HCT116 (cell line): Measurements from ENCODE around the gene P4HTM. TPM values are rescaled to one million over a fixed set of nuclear protein-coding genes. Genes with fewer than 3 reads are reported as not detected.
A peak's percentile ranks its signal among the peaks of the same experiment; 100 is the strongest.

Source experiments
- ATAC-seq: fragments of 200-7000 bp; cut with Tn5 transposase; 2 replicates; pipeline ENCODE4 v1.9.1; 2020; ENCODE audit warnings: mild to moderate bottlenecking, moderate library complexity
- BruUV-seq: library from RNA; stranded (reverse); fragments of 400-500 nt; replicated peaks from 2 replicates; lab custom pipeline; 2021; lab: Mats Ljungman, UMichigan
- CTCF ChIA-PET: fragments of 300-600 bp; sonication (Branson Sonifier 250); formaldehyde crosslinking; loops from one replicate; lab custom pipeline; 2021; ENCODE audit warnings: antibody characterized with exemption; lab: Charles Lee
- POLR2A ChIA-PET: fragments of 300-600, 350-600 bp; sonication (Branson Sonifier 250); formaldehyde crosslinking; loops from one replicate; lab custom pipeline; 2021; ENCODE audit warnings: antibody characterized with exemption; lab: Charles Lee
- RAD21 ChIA-PET, 2 experiments: fragments of 300-600 bp; sonication (Branson Sonifier 250); formaldehyde crosslinking; loops; one replicate each; lab custom pipeline; 2023; ENCODE audit warnings: low total read pairs in 2 of 2; ENCODE audit not compliant: uncharacterized antibody in 2 of 2, unreplicated experiment in 2 of 2, low non-redundant PET in 1 of 2; lab: Charles Lee
- DNase-seq: peaks from one replicate; pipeline ENCODE4 v3.0.0-alpha.2; 2010; ENCODE audit warnings: low read depth, low spot score
- H2AFZ ChIP-seq: fragments of 200-600 bp; shearing (Covaris generic), sonication (generic); 2 replicates; pipeline ENCODE4 v1.6.1; 2017; ENCODE audit warnings: low read depth, mixed run types, mixed read lengths, antibody characterized with exemption, low read length; ENCODE audit not compliant: poor library complexity, severe bottlenecking
- H3K27ac ChIP-seq: 2 replicates; pipeline ENCODE4 v1.5.1; 2012; ENCODE audit warnings: low read depth, low read length
- H3K27me3 ChIP-seq: fragments of 200-600 bp; sonication (generic); 2 replicates; pipeline ENCODE4 v1.6.1; 2016; ENCODE audit warnings: mixed run types, low read length, mixed read lengths; ENCODE audit not compliant: insufficient read depth
- H3K36me3 ChIP-seq, 2 experiments: fragments of 200-500 bp in 1 of 2; fragments of 200-600 bp in 1 of 2; sonication (Bioruptor generic) in 1 of 2; sonication (generic) in 1 of 2; 2 replicates each; pipeline versions ENCODE4 v1.5.1 to v1.6.1; 2014 to 2016; ENCODE audit warnings: low read length in 2 of 2, inconsistent platforms in 1 of 2, mixed read lengths in 1 of 2, mixed run types in 1 of 2; ENCODE audit not compliant: insufficient read depth in 2 of 2, control insufficient read depth in 1 of 2
- H3K4me1 ChIP-seq, 2 experiments: fragments of 200-600 bp in 1 of 2; sonication (generic) in 1 of 2; 2 replicates each; pipeline versions ENCODE4 v1.5.1 to v1.6.1; 2012 to 2017; ENCODE audit warnings: low read length in 2 of 2, inconsistent platforms in 1 of 2, mild to moderate bottlenecking in 1 of 2, mixed read lengths in 1 of 2, mixed run types in 1 of 2, moderate library complexity in 1 of 2; ENCODE audit not compliant: insufficient read depth in 2 of 2, control insufficient read depth in 1 of 2
- H3K4me2 ChIP-seq: fragments of 200-600 bp; sonication (generic); 2 replicates; pipeline ENCODE4 v1.6.1; 2017; ENCODE audit warnings: mixed run types, low read length, mixed read lengths
- H3K4me3 ChIP-seq, 2 experiments: fragments of 200-600 bp in 1 of 2; sonication (generic) in 1 of 2; replicated peaks in 1 of 2; 2 replicates each; pipeline ENCODE4 v1.5.1; 2011 to 2016; ENCODE audit warnings: low read length in 2 of 2, control low read depth in 1 of 2, low read depth in 1 of 2, mild to moderate bottlenecking in 1 of 2, mixed read lengths in 1 of 2, mixed run types in 1 of 2
- H3K79me2 ChIP-seq: fragments of 200-600 bp; sonication (generic); 2 replicates; pipeline ENCODE4 v1.6.1; 2017; ENCODE audit warnings: mild to moderate bottlenecking, mixed run types, low read length, moderate library complexity, mixed read lengths; ENCODE audit not compliant: insufficient read depth
- H3K9ac ChIP-seq: fragments of 200-600 bp; sonication (generic); 2 replicates; pipeline ENCODE4 v1.6.1; 2016; ENCODE audit warnings: low read length, mixed read lengths
- H3K9me2 ChIP-seq: fragments of 200-600 bp; sonication (generic), shearing (Covaris generic); 2 replicates; pipeline ENCODE4 v1.6.1; 2017; ENCODE audit warnings: mixed run types, mild to moderate bottlenecking, moderate library complexity; ENCODE audit not compliant: insufficient read depth
- H3K9me3 ChIP-seq, 2 experiments: fragments of 200-500 bp in 1 of 2; fragments of 200-600 bp in 1 of 2; sonication (Bioruptor generic) in 1 of 2; sonication (generic) in 1 of 2; 2 replicates each; pipeline ENCODE4 v1.6.1; 2014 to 2017; ENCODE audit warnings: low read length in 2 of 2, mixed read lengths in 2 of 2, inconsistent platforms in 1 of 2, low read depth in 1 of 2, mild to moderate bottlenecking in 1 of 2, mixed run types in 1 of 2, moderate library complexity in 1 of 2; ENCODE audit not compliant: control insufficient read depth in 1 of 2, insufficient read depth in 1 of 2
- H4K20me1 ChIP-seq: fragments of 200-600 bp; sonication (generic), shearing (Covaris generic); 2 replicates; pipeline ENCODE4 v1.6.1; 2017; ENCODE audit warnings: mixed run types, mild to moderate bottlenecking, moderate library complexity; ENCODE audit not compliant: insufficient read depth
- CTCF ChIP-seq, 3 experiments: fragments of 200-600 bp in 1 of 3; sonication (generic) in 1 of 3; IDR thresholded peaks in 2 of 3; conservative IDR thresholded peaks in 1 of 3; 2 replicates each; pipeline ENCODE4 v1.5.1; 2012 to 2017; ENCODE audit warnings: low read depth in 2 of 3, low read length in 2 of 3, antibody characterized with exemption in 1 of 3, borderline replicate concordance in 1 of 3, control low read depth in 1 of 3, mild to moderate bottlenecking in 1 of 3, mixed read lengths in 1 of 3, mixed run types in 1 of 3, moderate library complexity in 1 of 3; ENCODE audit not compliant: insufficient read depth in 1 of 3
- EGR1 ChIP-seq: IDR thresholded peaks from 2 replicates; pipeline ENCODE4 v1.6.1; 2012; ENCODE audit warnings: low read depth
- EZH2 ChIP-seq: fragments of 200-600 bp; sonication (generic); IDR thresholded peaks from 2 replicates; pipeline ENCODE4 v1.6.1; 2017; ENCODE audit warnings: antibody characterized with exemption, mixed run types
- EZH2phosphoT487 ChIP-seq: fragments of 200-600 bp; IDR thresholded peaks from 2 replicates; pipeline ENCODE4 v1.6.1; 2018; ENCODE audit warnings: antibody characterized with exemption, borderline replicate concordance
- MAX ChIP-seq: IDR thresholded peaks from 2 replicates; pipeline ENCODE4 v1.6.1; 2012
- POLR2A ChIP-seq: IDR thresholded peaks from 2 replicates; pipeline ENCODE4 v1.7.0; 2011; ENCODE audit warnings: borderline replicate concordance; ENCODE audit not compliant: insufficient read depth, insufficient read length; ENCODE audit errors: extremely low read depth
- REST ChIP-seq: IDR thresholded peaks from 2 replicates; pipeline ENCODE4 v1.6.1; 2012; ENCODE audit warnings: low read depth
- SIN3A ChIP-seq: IDR thresholded peaks from 2 replicates; pipeline ENCODE4 v1.6.1; 2012; ENCODE audit warnings: low read depth
- SP1 ChIP-seq: IDR thresholded peaks from 2 replicates; pipeline ENCODE4 v1.6.1; 2012; ENCODE audit warnings: low read depth
- SRF ChIP-seq: IDR thresholded peaks from 2 replicates; pipeline ENCODE4 v1.6.1; 2012; ENCODE audit warnings: low read depth
- YY1 ChIP-seq: IDR thresholded peaks from 2 replicates; pipeline ENCODE4 v1.6.1; 2011; ENCODE audit warnings: low read length, low read depth, moderate library complexity, mild to moderate bottlenecking; ENCODE audit not compliant: insufficient replicate concordance; ENCODE audit errors: extremely low read depth
- ZFX ChIP-seq: fragments of 450-650 bp; IDR thresholded peaks from 2 replicates; pipeline ENCODE4 v1.6.1; 2017
- ZNF274 ChIP-seq: fragments of 200-500 bp; sonication (Bioruptor generic); IDR thresholded peaks from 2 replicates; pipeline ENCODE4 v1.6.1; 2014; ENCODE audit warnings: mild to moderate bottlenecking, low read depth, low read length, inconsistent platforms
- intact Hi-C: fragments of 100-400 bp; cut with micrococcal nuclease; formaldehyde crosslinking; loops from 2 replicates; pipeline ENCODE4 v1.10.0; 2022
- total RNA-seq: library from RNA; stranded (reverse); gene quantifications from one replicate; pipeline ENCODE4 v1.2.1, GENCODE V29; 2021; ENCODE audit not compliant: unreplicated experiment

The P4HTM gene
- total RNA-seq, 1 experiment from 2014 or later = 60.5 TPM

- Histone ChIP-seq H3K4me2 (peak overlapping the region; percentile 90), H3K36me3 (peaks cover 13 to 33% of the 10 kb centered on the region in 2 experiments; a peak in 3 of 4 replicates), H3K79me2 (peaks cover 47% of the 10 kb centered on the region), H3K9me3 (no peaks in the 10 kb centered on the region), H4K20me1 (no peaks in the 10 kb centered on the region), H3K27me3 (no peaks in the 10 kb centered on the region), H3K4me1 (peaks cover 20 to 53% of the 10 kb centered on the region in 2 experiments), H3K9ac (peak overlapping the region; percentile 99), H3K4me3 (peak overlapping the region; percentile 61 to 80), H2AFZ (no peak overlapping the region), H3K9me2 (no peaks in the 10 kb centered on the region), H3K27ac (peak overlapping the region; percentile 99)
- ChIA-PET POLR2A (interaction anchor here (2.0 to 5.3 kb wide), 3 partner anchors 10 to 75 kb away, joined by 5 to 41 read pairs (median 39); partner anchors contain the start of genes IMPDH2, QRICH1 and WDR6), CTCF (interaction anchor here (3.0 to 3.3 kb wide), 2 partner anchors 11 to 30 kb away, joined by 15 to 16 read pairs; partner anchors contain the start of gene WDR6), RAD21 (no interaction called here)
- no peak for TF ChIP-seq CTCF (IDR thresholded peaks at IDR 0.05 in 2 of 3, conservative IDR thresholded peaks at IDR 0.05 in 1 of 3; ENCODE audit: borderline replicate concordance in 1 of 3, insufficient read depth in 1 of 3, low read depth in 2 of 3, low read length in 2 of 3)
- TF ChIP-seq ZFX = peak; percentile 78
- TF ChIP-seq POLR2A = peak; percentile 52
- no peak for TF ChIP-seq YY1
- no TSS peak for BruUV-seq
- DNase-seq = no peak
- intact Hi-C loops = loop anchor here (1.0 kb wide), 1 partner anchor 11 kb away; the partner anchor contains the start of gene WDR6
- no peak for ATAC-seq
Measured at GRCh38 chr3:49018707-49019006, 28.6 kb downstream of the P4HTM start.

- peak overlapping the region; percentile 80 to 98 for H3K4me3 ChIP-seq
- H4K20me1 ChIP-seq = no peaks in the 10 kb centered on the region
- no peak for DNase-seq
- peak overlapping the region; percentile 99 for H3K9ac ChIP-seq
- peaks cover 17 to 33% of the 10 kb centered on the region in 2 experiments; a peak in 3 of 4 replicates for H3K36me3 ChIP-seq
- intact Hi-C loops = loop anchor here (2.0 kb wide), 1 partner anchor 31 kb away; no protein-coding TSS in a partner anchor
- H3K79me2 ChIP-seq = peaks cover 56% of the 10 kb centered on the region
- peak overlapping the region; percentile 90 for H3K4me2 ChIP-seq
- H2AFZ ChIP-seq = no peak overlapping the region
- H3K9me3 ChIP-seq = no peaks in the 10 kb centered on the region
- no peaks in the 10 kb centered on the region for H3K27me3 ChIP-seq
- H3K9me2 ChIP-seq = no peaks in the 10 kb centered on the region
- peak overlapping the region; percentile 99 for H3K27ac ChIP-seq
- BruUV-seq = no TSS peak
- POLR2A ChIA-PET = interaction anchor here (0.6 to 5.3 kb wide), 9 partner anchors 8 to 781 kb away, joined by 3 to 52 read pairs (median 5); partner anchors contain the start of genes IMPDH2, P4HTM, QRICH1 and WDR6
- CTCF ChIA-PET = interaction anchor here (1.8 to 3.0 kb wide), 3 partner anchors 12 to 151 kb away, joined by 5 to 27 read pairs (median 15); partner anchors contain the start of gene WDR6
- no peak for ATAC-seq
- peaks cover 20 to 64% of the 10 kb centered on the region in 2 experiments for H3K4me1 ChIP-seq
- RAD21 ChIA-PET = interaction anchor here in 1 of 2 experiments (0.6 kb wide), 1 partner anchor 74 kb away, joined by 3 read pairs; the partner anchor contains the start of gene QRICH1
- no peak for TF ChIP-seq MAX
- no peak for TF ChIP-seq EGR1
- TF ChIP-seq EZH2phosphoT487 = no peak
- TF ChIP-seq ZFX = no peak
- no peak for TF ChIP-seq ZNF274
- TF ChIP-seq EZH2 = no peak
- TF ChIP-seq POLR2A = no peak
- TF ChIP-seq SRF = no peak
- no peak for TF ChIP-seq SIN3A
- TF ChIP-seq REST = no peak
- TF ChIP-seq SP1 = no peak
Measured at GRCh38 chr3:49019941-49020329, 29.9 kb downstream of the P4HTM start.
